Stimulated activated CD4-positive, alpha-beta T cell treated with anti-CD3 and anti-CD28 coated beads, TNF-alpha, amount 100 ng/mL, for 4 hours (primary cell): ENCODE data around the gene GIMAP7.
"Not testable (repeated sequence)": the region's sequence is repeated elsewhere in the genome, so short reads cannot be mapped to it uniquely, and the experiment has no call there.

Experiments
- DNase-seq, 3 experiments: peaks; one replicate each; pipeline ENCODE4 v3.0.0-alpha.2; 2020; ENCODE audit warnings: low read depth in 3 of 3

The GIMAP7 gene

DNA sequence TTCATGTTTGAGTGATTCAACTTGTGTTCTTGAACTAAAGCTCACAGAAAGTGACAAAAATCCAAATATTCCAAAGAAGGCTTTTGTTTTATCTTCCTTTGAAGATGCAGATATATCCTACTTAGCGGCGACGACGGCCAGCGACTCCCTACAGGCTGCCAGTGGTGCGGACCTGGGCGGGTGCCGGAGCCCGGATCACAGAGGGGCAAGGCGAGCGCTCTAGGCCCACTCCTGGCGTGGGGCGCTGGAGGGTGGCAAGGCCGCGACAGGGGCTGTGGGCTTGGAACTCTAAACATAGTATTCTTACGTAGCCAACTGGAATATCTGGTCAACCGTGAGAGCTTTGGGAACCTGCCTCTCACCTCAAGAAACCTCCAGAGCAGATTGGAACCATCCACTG is 914 bp upstream of the GIMAP7 start:
- no peak for DNase-seq

DNA sequence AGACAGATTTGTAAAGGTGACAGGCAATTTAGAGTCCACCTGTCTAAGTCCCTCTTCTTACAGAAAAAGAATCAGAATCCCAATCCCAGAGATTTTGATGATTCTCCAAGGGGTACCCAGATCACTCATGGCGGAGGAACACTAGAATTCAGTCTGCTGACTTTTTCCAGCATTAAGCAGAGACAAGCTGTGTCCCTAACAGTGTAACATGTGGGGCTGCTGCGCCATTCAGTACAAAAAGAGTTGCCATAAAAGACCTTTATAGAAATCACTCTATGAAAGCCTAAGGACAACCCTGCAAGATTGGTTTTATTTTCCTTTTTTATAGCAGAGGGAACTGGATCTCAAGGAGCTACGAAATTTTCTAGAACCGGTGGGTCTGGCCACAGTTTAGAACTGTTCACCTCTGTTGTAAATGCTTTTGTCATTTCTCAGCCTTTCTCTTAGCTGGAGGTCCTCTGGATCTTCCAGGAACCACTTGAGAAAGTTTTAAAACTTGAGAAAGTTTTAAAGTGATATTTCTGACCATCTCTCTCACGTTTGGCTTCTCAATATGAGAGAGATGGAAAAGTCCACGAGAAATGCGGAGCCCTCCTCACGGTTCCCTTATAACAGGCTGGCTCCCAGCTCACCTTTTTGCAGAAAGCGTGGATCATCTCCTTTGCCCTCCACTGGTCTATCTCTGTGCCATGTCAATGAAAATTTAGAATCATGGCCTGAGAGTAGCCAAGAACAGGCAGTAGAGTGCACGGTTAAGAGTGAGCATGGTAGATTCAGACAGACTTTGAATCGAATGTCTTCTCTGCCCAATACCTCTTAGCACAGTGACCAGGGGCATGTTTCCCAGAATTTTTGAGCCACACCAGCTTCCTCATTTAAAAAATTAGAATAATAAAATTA is 826 bp downstream of the GIMAP7 start:
- DNase-seq: no peak

DNA sequence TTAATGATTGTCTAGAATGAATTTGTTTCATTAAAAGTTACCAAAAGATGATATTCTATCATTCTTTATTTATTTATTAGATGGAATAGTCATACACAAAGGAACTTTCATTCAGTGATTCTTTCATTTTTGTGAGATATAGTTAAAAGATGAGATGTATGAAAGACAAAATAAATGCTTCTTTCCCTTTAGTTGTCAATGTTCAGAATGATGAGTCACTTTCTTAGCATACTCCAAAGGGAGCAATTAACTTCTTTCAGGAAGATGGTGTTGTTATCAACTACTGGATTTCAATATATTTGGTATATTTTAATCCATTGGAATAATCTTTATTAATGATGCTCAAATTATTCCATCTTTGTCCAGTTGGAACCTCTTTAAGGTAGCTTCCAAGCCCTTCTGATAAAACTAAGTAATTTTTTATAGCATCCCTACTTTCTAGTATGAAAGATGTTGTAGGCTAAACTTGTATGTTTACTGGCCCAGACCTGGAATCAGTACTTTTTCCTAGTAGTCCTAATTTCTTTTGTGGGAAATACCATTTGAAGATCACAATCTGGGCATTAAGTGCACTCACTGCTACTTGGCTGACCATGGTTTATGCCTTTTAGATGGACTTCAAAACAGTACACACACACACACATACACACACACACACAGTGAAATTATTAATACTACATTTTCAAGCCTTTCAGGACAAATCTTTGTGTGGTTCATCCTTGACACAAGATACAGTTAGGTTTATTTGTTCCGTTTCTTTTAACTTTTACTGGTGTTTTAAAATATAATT is 2.5 kb downstream of the GIMAP7 start:
- DNase-seq: no peak

DNA sequence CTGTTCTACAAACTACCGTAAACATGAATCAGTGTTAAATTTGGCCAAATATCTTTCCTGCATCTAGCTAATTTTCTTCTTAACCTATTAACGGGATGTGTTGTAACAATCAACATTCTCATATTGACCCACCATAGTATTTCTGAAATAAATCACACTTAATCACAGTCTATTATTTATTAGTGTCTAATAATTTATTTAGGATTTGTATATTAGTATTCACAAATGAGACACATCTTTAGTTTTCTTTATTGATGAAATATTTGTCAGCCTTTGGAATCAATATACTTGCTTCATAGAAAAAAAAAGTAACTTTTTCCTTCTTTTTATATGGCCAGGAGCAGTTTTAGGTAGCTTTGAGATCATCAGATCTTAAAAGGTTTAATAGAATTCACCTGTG is 4.6 kb downstream of the GIMAP7 start:
- no peak for DNase-seq

DNA sequence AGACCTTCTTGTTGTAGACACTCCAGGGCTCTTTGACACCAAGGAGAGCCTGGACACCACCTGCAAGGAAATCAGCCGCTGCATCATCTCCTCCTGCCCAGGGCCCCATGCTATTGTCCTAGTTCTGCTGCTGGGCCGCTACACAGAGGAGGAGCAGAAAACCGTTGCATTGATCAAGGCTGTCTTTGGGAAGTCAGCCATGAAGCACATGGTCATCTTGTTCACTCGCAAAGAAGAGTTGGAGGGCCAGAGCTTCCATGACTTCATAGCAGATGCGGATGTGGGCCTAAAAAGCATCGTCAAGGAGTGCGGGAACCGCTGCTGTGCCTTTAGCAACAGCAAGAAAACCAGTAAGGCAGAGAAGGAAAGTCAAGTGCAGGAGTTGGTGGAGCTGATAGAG is 5.5 kb downstream of the GIMAP7 start:
- DNase-seq: no peak

DNA sequence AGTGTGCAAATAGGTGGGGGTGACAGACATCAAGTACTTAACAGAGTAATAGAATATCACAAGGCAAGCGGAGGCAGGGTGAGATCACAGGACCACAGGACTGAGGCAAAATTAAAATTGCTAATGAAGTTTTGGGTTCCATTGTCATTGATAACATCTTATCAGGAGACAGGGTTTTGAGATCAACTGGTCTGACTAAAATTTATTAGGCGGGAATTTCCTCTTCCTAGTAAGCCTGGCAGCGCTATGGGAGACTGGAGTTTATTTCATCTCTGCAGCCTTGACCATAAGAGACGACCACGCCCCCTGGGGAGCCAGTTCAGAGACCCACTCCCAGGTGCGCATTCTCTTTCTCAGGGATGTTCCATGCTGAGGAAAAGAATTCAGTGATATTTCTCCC is 8.3 kb downstream of the GIMAP7 start:
- DNase-seq: not testable (repeated sequence)

DNA sequence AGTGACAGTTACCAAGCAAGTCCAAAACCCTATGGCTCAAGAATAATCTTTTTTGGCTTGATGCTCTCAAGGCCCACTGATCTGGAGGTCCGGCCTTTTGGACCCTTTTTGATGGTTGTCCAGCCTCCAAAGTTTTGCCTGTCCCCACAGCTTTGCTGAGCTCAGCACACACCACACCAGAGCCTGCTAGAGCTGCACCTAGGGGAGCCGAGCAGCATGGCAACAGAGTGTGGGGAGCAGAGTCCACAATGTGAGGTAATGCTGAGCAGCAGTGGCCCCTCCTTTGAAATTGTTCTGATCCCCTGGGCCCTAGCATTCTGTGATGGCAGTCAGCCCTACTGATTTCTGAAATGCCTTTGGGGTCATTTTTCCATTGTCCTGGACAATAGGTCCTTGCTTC is 9.3 kb downstream of the GIMAP7 start:
- DNase-seq: no peak

DNA sequence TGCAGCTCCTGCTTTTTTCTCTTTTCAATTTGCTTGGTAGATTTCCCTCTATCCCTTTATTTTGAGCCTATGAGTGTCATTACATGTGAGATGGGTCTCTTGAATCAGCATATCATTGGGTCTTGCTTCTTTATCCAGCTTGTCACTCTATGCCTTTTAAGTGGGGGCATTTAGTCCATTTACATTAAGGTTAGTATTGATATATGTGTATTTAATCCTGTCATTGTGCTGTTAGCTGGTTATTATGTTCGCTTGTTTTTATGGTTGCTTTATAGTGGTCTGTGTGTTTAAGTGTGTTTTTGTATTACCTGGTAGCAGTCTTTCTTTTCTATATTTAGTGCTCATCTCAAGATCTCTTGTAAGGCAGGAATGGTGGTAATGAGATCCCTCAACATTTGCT is 17.0 kb downstream of the GIMAP7 start:
- no peak for DNase-seq

DNA sequence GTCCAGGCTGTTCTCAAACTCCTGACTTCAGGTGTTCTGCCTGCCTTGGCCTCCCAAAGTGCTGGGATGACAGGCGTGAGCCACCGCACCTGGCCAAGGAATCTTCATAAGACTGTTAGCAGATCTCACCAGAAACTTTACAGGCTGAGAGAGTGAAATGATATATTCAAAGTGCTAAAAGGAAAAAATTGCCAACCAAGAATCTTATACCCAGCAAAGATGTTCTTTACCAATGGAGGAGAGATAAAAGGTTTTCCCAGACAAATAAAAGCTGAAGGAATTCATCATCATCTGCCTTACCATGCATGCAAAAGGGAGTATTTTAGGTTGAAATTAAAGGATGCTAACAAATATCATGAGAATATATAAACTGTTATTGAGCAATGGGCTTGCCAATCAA is 23.6 kb downstream of the GIMAP7 start:
- no peak for DNase-seq

DNA sequence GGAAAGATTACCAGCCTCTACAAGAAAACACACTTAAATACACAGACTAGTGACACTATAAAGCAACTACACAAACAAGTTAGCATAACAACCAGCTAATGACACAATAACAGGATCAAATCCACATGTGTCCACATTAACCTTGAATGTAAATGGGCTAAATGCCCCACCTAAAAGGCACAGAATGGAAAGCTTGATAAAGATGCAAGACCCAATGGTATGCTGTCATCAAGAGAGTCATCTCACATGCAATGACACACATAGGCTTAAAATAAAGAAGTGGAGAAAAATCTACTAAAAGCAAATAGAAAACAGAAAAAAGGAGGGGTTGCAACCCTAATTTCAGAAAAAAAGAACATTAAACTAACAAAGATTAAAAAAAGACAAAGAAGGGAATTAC is 38.5 kb downstream of the GIMAP7 start:
- DNase-seq: no peak

DNA sequence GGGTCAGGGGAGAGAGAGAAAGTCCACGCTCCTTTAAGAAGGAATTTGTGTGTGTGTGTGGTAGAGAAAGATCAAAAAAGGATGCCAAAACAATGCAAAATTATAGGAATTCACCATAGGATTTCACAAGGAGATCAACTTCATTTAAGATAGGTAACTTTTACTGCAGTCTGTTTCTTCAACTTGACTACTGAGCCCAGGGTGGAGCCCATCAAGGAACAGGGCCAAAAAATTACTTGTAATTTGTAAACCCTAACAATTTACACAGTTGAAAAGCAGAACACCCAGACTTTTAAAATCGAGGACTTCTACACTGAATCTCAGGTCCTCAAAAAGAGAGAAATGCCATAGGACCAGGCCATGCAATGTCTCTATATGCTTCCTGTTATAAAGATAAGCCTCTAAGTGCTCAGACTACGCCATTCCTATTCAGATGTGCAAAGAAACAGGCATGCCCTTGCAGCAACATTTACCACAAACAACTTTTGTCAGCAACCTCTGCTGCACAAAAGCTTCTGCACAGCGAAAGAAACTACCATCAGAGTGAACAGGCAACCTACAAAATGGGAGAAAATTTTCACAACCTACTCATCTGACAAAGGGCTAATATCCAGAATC is 42.0 kb downstream of the GIMAP7 start:
- DNase-seq: no peak

DNA sequence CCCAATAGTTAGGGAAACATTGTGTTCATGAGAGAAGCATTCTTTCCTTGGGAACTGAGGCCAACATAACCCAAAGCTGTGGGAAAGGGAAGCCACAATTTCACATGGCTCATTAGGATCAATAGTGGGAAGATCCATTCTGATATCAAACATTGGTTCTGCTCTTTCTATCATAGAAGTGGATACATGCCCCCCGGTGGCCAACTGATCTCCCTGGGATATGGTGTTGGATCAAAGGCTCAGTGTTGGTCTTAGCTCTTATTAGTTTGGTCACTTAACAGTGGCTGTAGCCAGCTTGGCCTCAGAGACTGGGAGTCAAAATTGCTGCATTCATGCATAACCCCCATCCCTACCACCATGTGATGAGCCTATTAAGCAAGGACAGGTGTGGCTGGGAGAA is 45.8 kb downstream of the GIMAP7 start:
- DNase-seq: no peak

DNA sequence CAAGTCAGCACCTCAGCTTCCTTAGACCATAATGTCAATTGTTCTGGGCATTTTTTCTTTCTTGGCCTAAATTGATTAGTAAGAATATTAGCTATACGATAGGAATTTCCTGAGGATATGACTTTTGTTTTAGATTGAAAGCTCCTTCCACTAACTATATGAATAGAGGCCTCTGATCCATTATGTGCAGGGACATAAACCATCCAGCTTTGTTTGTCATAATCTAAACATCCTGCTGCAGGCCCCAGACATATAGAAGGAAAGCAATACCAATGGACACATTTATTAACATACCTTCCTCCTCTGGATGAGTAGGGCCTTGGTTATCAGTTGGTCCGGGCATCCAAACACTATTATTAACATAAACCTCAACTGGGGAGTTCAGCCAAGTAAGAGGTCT is 48.2 kb downstream of the GIMAP7 start:
- no peak for DNase-seq

DNA sequence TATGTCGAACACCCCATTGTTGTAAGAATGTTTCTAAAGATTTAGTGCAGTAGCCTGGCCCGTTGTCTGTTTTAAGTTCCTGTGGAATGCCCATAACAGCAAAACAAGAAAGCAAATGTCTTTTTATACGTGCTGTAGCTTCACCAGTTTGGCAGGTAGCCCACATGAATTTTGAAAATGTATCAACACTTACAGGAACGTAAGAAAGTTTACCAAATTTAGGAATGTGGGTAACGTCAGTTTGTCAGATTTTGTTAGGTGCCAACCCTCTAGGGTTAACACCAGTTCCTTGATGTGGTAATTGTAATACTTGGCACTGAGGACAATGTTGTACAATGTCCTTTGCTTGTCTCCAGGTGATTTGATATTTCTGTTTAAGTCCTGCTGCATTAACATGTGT is 49.3 kb downstream of the GIMAP7 start:
- DNase-seq: no peak

DNA sequence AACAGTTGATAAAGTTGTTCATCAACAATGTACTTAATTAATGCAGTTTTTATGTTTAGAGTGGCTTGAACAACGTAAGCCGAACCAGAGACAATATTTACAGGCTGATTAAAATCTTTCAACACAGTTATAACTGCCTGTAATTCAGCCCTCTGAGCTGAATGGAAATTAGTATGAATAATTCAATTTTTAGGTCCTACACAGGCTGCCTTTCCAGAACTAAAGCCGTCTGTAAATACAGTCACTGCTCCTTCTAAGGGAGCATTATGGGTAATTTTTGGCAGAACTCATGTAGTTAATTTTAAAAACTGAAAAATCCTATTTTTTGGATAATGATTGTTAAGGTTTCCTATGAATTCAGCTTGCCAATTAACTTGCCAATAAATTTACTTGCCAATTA is 49.9 kb downstream of the GIMAP7 start:
- no peak for DNase-seq

DNA sequence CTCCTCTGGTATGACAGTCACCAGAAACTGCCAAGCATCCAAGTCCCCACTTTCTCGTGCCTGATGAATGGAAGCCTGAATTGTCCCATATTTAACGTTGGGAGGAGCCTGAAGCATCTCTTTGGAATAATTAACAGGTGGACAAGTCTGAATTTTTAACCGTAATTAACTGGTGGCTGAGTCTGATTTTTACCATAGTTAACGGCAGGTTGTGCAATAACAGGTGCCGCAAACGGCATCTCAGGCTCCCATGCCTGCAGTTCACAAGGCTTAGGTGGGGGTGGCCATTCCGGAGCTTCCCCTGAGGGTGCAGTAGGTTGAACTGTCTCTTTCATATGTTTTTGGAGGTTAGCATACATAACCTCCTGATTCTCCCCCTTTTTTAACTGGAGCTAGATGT is 50.6 kb downstream of the GIMAP7 start:
- no peak for DNase-seq

DNA sequence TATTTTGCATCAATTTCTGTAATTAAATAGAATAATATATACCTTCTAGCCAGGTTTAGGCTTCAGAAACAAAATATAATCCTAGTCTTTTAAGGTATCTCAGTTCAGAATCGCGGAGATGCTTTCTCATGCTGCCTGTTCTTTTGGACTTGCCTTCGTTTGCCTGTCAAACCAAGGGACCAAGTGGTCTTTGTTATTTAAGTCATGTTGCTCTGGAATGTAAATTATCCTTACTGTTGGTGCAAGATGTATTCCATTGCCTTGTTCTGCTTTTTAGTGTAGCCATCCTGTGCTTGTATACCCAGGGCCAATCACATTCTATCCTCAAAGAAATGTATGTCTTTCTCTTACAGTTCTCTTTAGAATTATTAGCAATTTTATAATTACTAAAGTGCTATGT is 51.5 kb downstream of the GIMAP7 start:
- DNase-seq: no peak

DNA sequence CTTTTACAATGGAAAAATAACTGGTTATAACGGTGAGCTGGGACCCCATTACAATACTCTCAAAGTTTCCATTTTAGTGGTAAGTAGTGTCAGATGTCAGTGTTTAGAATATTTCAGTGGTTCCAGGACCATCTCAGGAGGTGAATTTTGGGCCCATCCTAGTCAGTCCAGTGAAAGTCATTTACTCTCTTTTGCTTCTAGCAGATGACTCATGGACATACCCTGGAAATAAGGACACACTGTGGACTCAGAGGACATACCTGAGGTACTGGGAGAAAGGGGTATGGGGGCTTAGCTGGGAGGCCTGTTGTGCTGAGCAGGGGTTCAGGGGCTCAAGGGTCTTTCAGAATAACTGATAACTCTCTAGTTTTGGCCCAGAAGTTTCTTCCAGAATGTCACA is 51.9 kb downstream of the GIMAP7 start:
- DNase-seq: no peak

DNA sequence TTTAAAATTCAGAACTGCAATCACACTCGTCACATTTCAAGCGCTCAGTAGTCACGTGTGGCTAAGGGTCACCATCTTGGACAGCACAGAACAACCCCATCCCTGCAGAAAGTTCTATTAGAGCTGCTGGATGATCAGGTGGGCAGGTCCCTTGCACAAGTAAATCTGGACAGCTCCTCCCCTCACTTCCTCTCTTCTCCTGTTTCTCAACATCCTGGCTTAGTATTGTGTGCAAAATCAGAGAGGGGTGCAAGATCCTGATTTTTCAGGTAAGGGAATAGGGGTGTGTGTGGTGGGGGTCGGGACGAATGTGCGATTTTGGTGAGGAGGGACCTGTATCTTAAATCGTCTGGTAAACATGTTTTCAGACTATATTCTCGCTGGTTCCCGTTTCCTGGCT is 52.5 kb downstream of the GIMAP7 start, which contains the start of gene GIMAP4:
Gene GIMAP4, plus strand, starts transcription at position 222 of the 400 bp plus-strand sequence. CDS start 2,512 bp downstream, outside the sequence.
- DNase-seq: no peak

DNA sequence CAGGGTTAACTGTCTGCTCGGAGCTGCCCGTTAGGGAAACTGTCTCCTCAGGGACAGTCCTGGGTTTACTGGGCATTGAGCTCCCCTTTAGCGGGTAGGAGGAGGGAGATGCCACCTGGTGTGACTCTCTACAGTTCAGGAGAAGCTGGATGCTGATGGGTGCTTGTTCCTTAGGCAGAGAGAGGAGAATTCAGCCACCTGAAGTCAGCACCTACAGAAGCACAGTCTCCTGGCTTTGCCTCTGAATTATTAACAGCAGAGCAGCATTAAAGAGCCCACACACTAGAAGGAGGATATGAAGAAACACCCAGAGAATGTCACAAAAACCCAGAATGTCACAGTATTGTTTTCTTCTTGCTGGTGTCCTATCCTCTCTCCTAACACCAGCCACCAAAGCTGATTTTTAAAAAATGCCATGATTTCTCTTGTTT is 53.2 kb downstream of the GIMAP7 start:
- DNase-seq: no peak

DNA sequence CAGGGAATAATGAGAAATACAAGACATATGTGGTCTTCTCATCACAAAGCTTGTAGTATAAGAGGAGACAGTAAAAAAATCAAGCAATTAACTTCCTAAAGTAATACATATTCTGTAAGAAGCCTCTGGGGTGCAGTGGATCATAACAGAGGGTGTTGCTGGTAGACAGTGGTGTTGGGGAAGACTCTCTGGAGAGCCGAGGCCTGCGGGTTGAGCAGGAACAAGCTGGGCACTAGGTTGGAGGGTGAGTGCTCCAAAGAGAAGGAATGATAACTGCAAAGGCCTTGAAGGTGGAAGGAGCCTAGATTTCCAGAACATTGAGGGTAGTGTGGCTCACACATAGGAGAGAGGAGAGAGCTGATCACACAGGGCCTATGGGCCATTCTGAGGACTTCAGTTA is 54.0 kb downstream of the GIMAP7 start:
- DNase-seq: no peak

DNA sequence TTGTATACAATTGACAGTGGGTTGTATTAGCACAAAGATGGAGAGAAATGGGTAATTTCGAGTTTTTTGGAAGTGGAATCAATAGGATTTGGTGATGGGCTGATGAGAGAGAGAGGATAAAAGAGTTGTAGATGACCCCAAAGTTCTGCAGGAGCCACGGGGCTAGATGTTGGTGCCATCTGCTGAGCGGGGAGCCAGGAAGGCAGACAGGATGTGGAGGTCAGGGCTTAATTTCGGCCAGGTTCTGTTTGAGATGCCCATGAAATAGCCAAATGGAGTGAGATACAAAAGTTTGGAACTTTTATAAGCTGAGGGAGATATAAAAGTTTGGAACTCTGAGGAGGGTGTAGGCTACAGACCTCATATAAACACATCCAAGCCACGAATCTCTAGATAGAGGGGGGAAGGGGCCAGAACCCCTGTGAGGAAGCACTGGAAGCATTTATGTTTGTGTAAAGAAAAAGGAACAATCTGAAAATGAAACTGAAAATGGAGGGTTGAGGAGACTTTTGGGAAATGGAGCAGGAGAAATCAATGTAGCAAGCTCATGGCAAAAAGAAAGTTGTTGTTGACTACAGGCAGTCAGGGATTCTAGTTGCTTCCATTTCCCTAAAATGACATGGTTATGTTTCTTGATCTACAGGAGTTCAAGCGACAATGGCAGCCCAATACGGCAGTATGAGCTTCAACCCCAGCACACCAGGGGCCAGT is 54.7 kb downstream of the GIMAP7 start:
- no peak for DNase-seq
